WTC11 (cell line): ENCODE measurements around the gene SNTN. TPM values are rescaled to one million over a fixed set of nuclear protein-coding genes. Genes with fewer than 3 reads are reported as not detected.

Source experiments
- ATAC-seq: fragments of 200-7000 bp; cut with Tn5 transposase; 2 replicates; pipeline ENCODE4 v1.10.0; 2021; ENCODE audit warnings: mild to moderate bottlenecking, moderate library complexity
- CTCF ChIA-PET: fragments of 300-600 bp; sonication (Branson Sonifier 250); formaldehyde crosslinking; loops from one replicate; lab custom pipeline; 2021; ENCODE audit warnings: antibody characterized with exemption; lab: Charles Lee
- POLR2A ChIA-PET: fragments of 350-600 bp; sonication (Branson Sonifier 250); formaldehyde crosslinking; loops from one replicate; lab custom pipeline; 2021; ENCODE audit warnings: antibody characterized with exemption; lab: Charles Lee
- DNase-seq: peaks from one replicate; pipeline ENCODE4 v3.0.0; 2021; ENCODE audit warnings: low spot score
- H3K27ac Mint-ChIP-seq: 2 replicates; pipeline ENCODE4 v1.8.0; 2021; ENCODE audit warnings: mixed read lengths
- H3K27me3 Mint-ChIP-seq: 2 replicates; pipeline ENCODE4 v1.8.0; 2021; ENCODE audit warnings: low read depth, mild to moderate bottlenecking, moderate library complexity, mixed read lengths
- H3K36me3 Mint-ChIP-seq: 2 replicates; pipeline ENCODE4 v1.8.0; 2021; ENCODE audit warnings: mixed read lengths
- H3K4me1 Mint-ChIP-seq: 2 replicates; pipeline ENCODE4 v1.8.0; 2022; ENCODE audit warnings: mixed read lengths
- H3K4me3 Mint-ChIP-seq: 2 replicates; pipeline ENCODE4 v1.8.0; 2021; ENCODE audit warnings: mild to moderate bottlenecking, moderate library complexity, mixed read lengths
- H3K9me3 Mint-ChIP-seq: 2 replicates; pipeline ENCODE4 v1.8.0; 2021; ENCODE audit warnings: mixed read lengths
- AFF4 ChIP-seq: sonication (generic); formaldehyde crosslinking; IDR thresholded peaks from 2 replicates; pipeline ENCODE4 v1.8.1; 2023; ENCODE audit warnings: mild to moderate bottlenecking, missing genetic modification reagents, borderline replicate concordance
- AR ChIP-seq: fragments of 250-450 bp; sonication (Bioruptor Pico); IDR thresholded peaks from 2 replicates; pipeline ENCODE4 v1.9.0; 2021; ENCODE audit warnings: mild to moderate bottlenecking
- GTF2I ChIP-seq: fragments of 250-450 bp; sonication (Bioruptor Pico); conservative IDR thresholded peaks from 2 replicates; pipeline ENCODE4 v1.4.0; 2021; ENCODE audit warnings: mild to moderate bottlenecking
- HMGA2 ChIP-seq: fragments of 250-450 bp; sonication (Bioruptor Pico); IDR thresholded peaks from 2 replicates; pipeline ENCODE4 v1.4.0; 2021; ENCODE audit warnings: mild to moderate bottlenecking, moderate library complexity
- JAZF1 ChIP-seq: fragments of 250-450 bp; sonication (Bioruptor Pico); IDR thresholded peaks from 2 replicates; pipeline ENCODE4 v1.9.0; 2021; ENCODE audit warnings: moderate library complexity, mild to moderate bottlenecking, inconsistent platforms
- KAT7 ChIP-seq: sonication (generic); formaldehyde crosslinking; IDR thresholded peaks from 2 replicates; pipeline ENCODE4 v1.8.1; 2023; ENCODE audit warnings: missing genetic modification reagents, mild to moderate bottlenecking, borderline replicate concordance
- MYBL2 ChIP-seq: sonication (generic); formaldehyde crosslinking; IDR thresholded peaks from 2 replicates; pipeline ENCODE4 v1.8.1; 2023; ENCODE audit warnings: mild to moderate bottlenecking, moderate library complexity, missing genetic modification reagents
- NFYB ChIP-seq: sonication (generic); formaldehyde crosslinking; conservative IDR thresholded peaks from 2 replicates; pipeline ENCODE4 v1.8.0; 2022; ENCODE audit warnings: low read depth, missing genetic modification reagents
- NR2C2 ChIP-seq: sonication (generic); formaldehyde crosslinking; IDR thresholded peaks from 2 replicates; pipeline ENCODE4 v1.8.0; 2022; ENCODE audit warnings: mild to moderate bottlenecking, missing genetic modification reagents
- NR3C1 ChIP-seq: sonication (generic); formaldehyde crosslinking; conservative IDR thresholded peaks from 2 replicates; pipeline ENCODE4 v1.8.1; 2023; ENCODE audit warnings: low read depth, mild to moderate bottlenecking, missing genetic modification reagents
- OVOL2 ChIP-seq: fragments of 250-450 bp; sonication (Bioruptor Pico); IDR thresholded peaks from 2 replicates; pipeline ENCODE4 v1.9.0; 2021; ENCODE audit warnings: mild to moderate bottlenecking, borderline replicate concordance
- SMAD3 ChIP-seq: sonication (generic); formaldehyde crosslinking; IDR thresholded peaks from 2 replicates; pipeline ENCODE4 v1.8.0; 2022; ENCODE audit warnings: missing genetic modification reagents, mild to moderate bottlenecking, borderline replicate concordance
- SP1 ChIP-seq: sonication (generic); formaldehyde crosslinking; conservative IDR thresholded peaks from 2 replicates; pipeline ENCODE4 v1.8.1; 2022; ENCODE audit warnings: missing genetic modification reagents
- TP53 ChIP-seq: sonication (generic); formaldehyde crosslinking; IDR thresholded peaks from 2 replicates; pipeline ENCODE4 v1.8.1; 2023; ENCODE audit warnings: mild to moderate bottlenecking, missing genetic modification reagents
- ZNF138 ChIP-seq: sonication (generic); formaldehyde crosslinking; conservative IDR thresholded peaks from 2 replicates; pipeline ENCODE4 v1.8.1; 2022; ENCODE audit warnings: mild to moderate bottlenecking, moderate library complexity, missing genetic modification reagents
- ZNF219 ChIP-seq: sonication (generic); formaldehyde crosslinking; IDR thresholded peaks from 2 replicates; pipeline ENCODE4 v1.8.0; 2023; ENCODE audit warnings: missing genetic modification reagents, mild to moderate bottlenecking, borderline replicate concordance
- ZNF263 ChIP-seq: sonication (generic); formaldehyde crosslinking; IDR thresholded peaks from 2 replicates; pipeline ENCODE4 v1.8.1; 2022; ENCODE audit warnings: low read depth, mild to moderate bottlenecking, moderate library complexity, missing genetic modification reagents
- total RNA-seq: library from RNA; stranded (reverse); gene quantifications from 3 replicates; pipeline ENCODE4 v1.2.3, GENCODE V29; 2021
- TF ChIP-seq, protein P1 (sequence below): sonication (generic); formaldehyde crosslinking; IDR thresholded peaks from 2 replicates; pipeline ENCODE4 v1.8.1; 2023; ENCODE audit warnings: mild to moderate bottlenecking, moderate library complexity, missing genetic modification reagents
- TF ChIP-seq, protein P2 (sequence below): sonication (generic); formaldehyde crosslinking; IDR thresholded peaks from 2 replicates; pipeline ENCODE4 v1.8.1; 2022; ENCODE audit warnings: mild to moderate bottlenecking, moderate library complexity, missing genetic modification reagents

SNTN gene
- total RNA-seq, 1 experiment from 2014 or later = not detected

GRCh38 chr3:63689285-63689684 is 36.8 kb downstream of the SNTN start (continued):
- TF ChIP-seq, protein P1, sequence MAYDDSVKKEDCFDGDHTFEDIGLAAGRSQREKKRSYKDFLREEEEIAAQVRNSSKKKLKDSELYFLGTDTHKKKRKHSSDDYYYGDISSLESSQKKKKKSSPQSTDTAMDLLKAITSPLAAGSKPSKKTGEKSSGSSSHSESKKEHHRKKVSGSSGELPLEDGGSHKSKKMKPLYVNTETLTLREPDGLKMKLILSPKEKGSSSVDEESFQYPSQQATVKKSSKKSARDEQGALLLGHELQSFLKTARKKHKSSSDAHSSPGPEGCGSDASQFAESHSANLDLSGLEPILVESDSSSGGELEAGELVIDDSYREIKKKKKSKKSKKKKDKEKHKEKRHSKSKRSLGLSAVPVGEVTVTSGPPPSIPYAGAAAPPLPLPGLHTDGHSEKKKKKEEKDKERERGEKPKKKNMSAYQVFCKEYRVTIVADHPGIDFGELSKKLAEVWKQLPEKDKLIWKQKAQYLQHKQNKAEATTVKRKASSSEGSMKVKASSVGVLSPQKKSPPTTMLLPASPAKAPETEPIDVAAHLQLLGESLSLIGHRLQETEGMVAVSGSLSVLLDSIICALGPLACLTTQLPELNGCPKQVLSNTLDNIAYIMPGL (CRISPR knock-in tag) = no peak
- TF ChIP-seq JAZF1 (CRISPR knock-in tag) (no peak), GTF2I (CRISPR knock-in tag) (no peak), TP53 (CRISPR knock-in tag) (no peak), NR3C1 (CRISPR knock-in tag) (no peak), SMAD3 (CRISPR knock-in tag) (no peak), HMGA2 (CRISPR knock-in tag) (no peak)
- TF ChIP-seq, protein P2, sequence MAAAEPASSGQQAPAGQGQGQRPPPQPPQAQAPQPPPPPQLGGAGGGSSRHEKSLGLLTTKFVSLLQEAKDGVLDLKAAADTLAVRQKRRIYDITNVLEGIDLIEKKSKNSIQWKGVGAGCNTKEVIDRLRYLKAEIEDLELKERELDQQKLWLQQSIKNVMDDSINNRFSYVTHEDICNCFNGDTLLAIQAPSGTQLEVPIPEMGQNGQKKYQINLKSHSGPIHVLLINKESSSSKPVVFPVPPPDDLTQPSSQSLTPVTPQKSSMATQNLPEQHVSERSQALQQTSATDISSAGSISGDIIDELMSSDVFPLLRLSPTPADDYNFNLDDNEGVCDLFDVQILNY = no peak

GRCh38 chr3:63693351-63693750 is 40.9 kb downstream of the SNTN start:
- Mint-ChIP-seq H3K27me3 (peaks cover 5% of the 10 kb centered on the region), H3K4me3 (no peak overlapping the region), H3K27ac (no peak overlapping the region), H3K36me3 (peaks cover 39% of the 10 kb centered on the region), H3K4me1 (no peaks in the 10 kb centered on the region), H3K9me3 (peaks cover 42% of the 10 kb centered on the region)
- ATAC-seq (no peak), DNase-seq (no peak)
- POLR2A ChIA-PET = no interaction called here
- no peak for TF ChIP-seq AR (CRISPR knock-in tag)
- TF ChIP-seq ZNF219 (CRISPR knock-in tag) = no peak
- TF ChIP-seq SP1 (CRISPR knock-in tag) = no peak
- no peak for TF ChIP-seq OVOL2 (CRISPR knock-in tag)
- TF ChIP-seq NFYB (CRISPR knock-in tag) = no peak
- no peak for TF ChIP-seq NR2C2 (CRISPR knock-in tag)
- TF ChIP-seq KAT7 = no peak
- no peak for TF ChIP-seq AFF4 (CRISPR knock-in tag)
- no peak for TF ChIP-seq ZNF138 (CRISPR knock-in tag)
- no peak for TF ChIP-seq ZNF263
- no peak for TF ChIP-seq MYBL2 (CRISPR knock-in tag)
- CTCF ChIA-PET = no interaction called here
